WTC11 (cell line): ENCODE results near the gene DRAM2. TPM values are rescaled to one million over a fixed set of nuclear protein-coding genes. Genes with fewer than 3 reads are reported as not detected.

Experiments
- ATAC-seq: fragments of 200-7000 bp; cut with Tn5 transposase; 2 replicates; pipeline ENCODE4 v1.10.0; 2021; ENCODE audit warnings: mild to moderate bottlenecking, moderate library complexity
- CTCF ChIA-PET: fragments of 300-600 bp; sonication (Branson Sonifier 250); formaldehyde crosslinking; loops from one replicate; lab custom pipeline; 2021; ENCODE audit warnings: antibody characterized with exemption; lab: Charles Lee
- POLR2A ChIA-PET: fragments of 350-600 bp; sonication (Branson Sonifier 250); formaldehyde crosslinking; loops from one replicate; lab custom pipeline; 2021; ENCODE audit warnings: antibody characterized with exemption; lab: Charles Lee
- DNase-seq: peaks from one replicate; pipeline ENCODE4 v3.0.0; 2021; ENCODE audit warnings: low spot score
- H3K27ac Mint-ChIP-seq: 2 replicates; pipeline ENCODE4 v1.8.0; 2021; ENCODE audit warnings: mixed read lengths
- H3K27me3 Mint-ChIP-seq: 2 replicates; pipeline ENCODE4 v1.8.0; 2021; ENCODE audit warnings: low read depth, mild to moderate bottlenecking, moderate library complexity, mixed read lengths
- H3K36me3 Mint-ChIP-seq: 2 replicates; pipeline ENCODE4 v1.8.0; 2021; ENCODE audit warnings: mixed read lengths
- H3K4me1 Mint-ChIP-seq: 2 replicates; pipeline ENCODE4 v1.8.0; 2022; ENCODE audit warnings: mixed read lengths
- H3K4me3 Mint-ChIP-seq: 2 replicates; pipeline ENCODE4 v1.8.0; 2021; ENCODE audit warnings: mild to moderate bottlenecking, moderate library complexity, mixed read lengths
- H3K9me3 Mint-ChIP-seq: 2 replicates; pipeline ENCODE4 v1.8.0; 2021; ENCODE audit warnings: mixed read lengths
- ARID4B ChIP-seq: sonication (generic); formaldehyde crosslinking; IDR thresholded peaks from 2 replicates; pipeline ENCODE4 v1.8.0; 2023; ENCODE audit warnings: missing genetic modification reagents, mild to moderate bottlenecking, borderline replicate concordance
- ATF1 ChIP-seq: sonication (generic); formaldehyde crosslinking; IDR thresholded peaks from 2 replicates; pipeline ENCODE4 v1.8.1; 2023; ENCODE audit warnings: mild to moderate bottlenecking, moderate library complexity, missing genetic modification reagents
- CDX4 ChIP-seq: fragments of 250-450 bp; sonication (Bioruptor Pico); IDR thresholded peaks from 2 replicates; pipeline ENCODE4 v1.9.0; 2021; ENCODE audit warnings: moderate library complexity, mild to moderate bottlenecking, inconsistent platforms, borderline replicate concordance
- CREB1 ChIP-seq: sonication (generic); formaldehyde crosslinking; IDR thresholded peaks from 2 replicates; pipeline ENCODE4 v1.8.0; 2023; ENCODE audit warnings: mild to moderate bottlenecking, missing genetic modification reagents
- EMX1 ChIP-seq: fragments of 250-450 bp; sonication (Bioruptor Pico); IDR thresholded peaks from 2 replicates; pipeline ENCODE4 v1.8.0; 2021; ENCODE audit warnings: mild to moderate bottlenecking
- FOXJ3 ChIP-seq: sonication (generic); formaldehyde crosslinking; IDR thresholded peaks from 2 replicates; pipeline ENCODE4 v1.9.0; 2021; ENCODE audit warnings: missing genetic modification reagents, mild to moderate bottlenecking, borderline replicate concordance
- GABPB1 ChIP-seq: sonication (generic); formaldehyde crosslinking; IDR thresholded peaks from 2 replicates; pipeline ENCODE4 v1.8.1; 2023; ENCODE audit warnings: mild to moderate bottlenecking, missing genetic modification reagents
- MLX ChIP-seq: sonication (generic); formaldehyde crosslinking; IDR thresholded peaks from 2 replicates; pipeline ENCODE4 v1.8.1; 2023; ENCODE audit warnings: mild to moderate bottlenecking, missing genetic modification reagents, moderate library complexity
- PREB ChIP-seq: sonication (generic); formaldehyde crosslinking; IDR thresholded peaks from 2 replicates; pipeline ENCODE4 v1.8.1; 2022; ENCODE audit warnings: mild to moderate bottlenecking, missing genetic modification reagents, moderate library complexity, borderline replicate concordance
- ZBTB21 ChIP-seq: sonication (generic); formaldehyde crosslinking; IDR thresholded peaks from 2 replicates; pipeline ENCODE4 v1.8.1; 2023; ENCODE audit warnings: mild to moderate bottlenecking, missing genetic modification reagents, borderline replicate concordance
- ZNF671 ChIP-seq: fragments of 250-450 bp; sonication (Bioruptor Pico); IDR thresholded peaks from 2 replicates; pipeline ENCODE4 v1.8.0; 2021; ENCODE audit warnings: mild to moderate bottlenecking
- total RNA-seq: library from RNA; stranded (reverse); gene quantifications from 3 replicates; pipeline ENCODE4 v1.2.3, GENCODE V29; 2021
- TF ChIP-seq, protein P1 (sequence below): sonication (generic); formaldehyde crosslinking; IDR thresholded peaks from 2 replicates; pipeline ENCODE4 v1.8.1; 2023; ENCODE audit warnings: mild to moderate bottlenecking, missing genetic modification reagents, borderline replicate concordance
- TF ChIP-seq, protein P2 (sequence below): sonication (generic); formaldehyde crosslinking; IDR thresholded peaks from 2 replicates; pipeline ENCODE4 v1.8.0; 2022; ENCODE audit warnings: mild to moderate bottlenecking, missing genetic modification reagents

DRAM2 gene
- total RNA-seq, 1 experiment from 2014 or later = 34.3 TPM

DNA sequence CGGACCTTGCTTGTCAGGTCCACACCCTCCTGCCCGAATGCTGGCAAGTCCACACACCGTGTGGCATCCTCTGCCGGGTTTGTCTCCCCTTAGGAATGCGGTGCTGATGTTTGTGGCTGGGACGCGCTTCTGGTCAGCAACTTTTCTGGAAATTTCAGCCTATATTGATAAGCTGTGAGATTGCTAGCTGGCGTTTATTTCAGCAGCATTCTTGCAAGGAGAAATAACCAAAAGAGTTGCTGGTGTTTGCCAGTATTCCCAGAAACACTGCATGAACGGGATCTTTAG is 731 bp upstream of the DRAM2 start (continued):
- TF ChIP-seq MLX (CRISPR knock-in tag) (no peak), PREB (CRISPR knock-in tag) (no peak), CREB1 (CRISPR knock-in tag) (no peak), ZNF671 (CRISPR knock-in tag) (no peak), CDX4 (CRISPR knock-in tag) (no peak), FOXJ3 (no peak), ATF1 (no peak), ARID4B (CRISPR knock-in tag) (no peak)
- TF ChIP-seq, protein P1, sequence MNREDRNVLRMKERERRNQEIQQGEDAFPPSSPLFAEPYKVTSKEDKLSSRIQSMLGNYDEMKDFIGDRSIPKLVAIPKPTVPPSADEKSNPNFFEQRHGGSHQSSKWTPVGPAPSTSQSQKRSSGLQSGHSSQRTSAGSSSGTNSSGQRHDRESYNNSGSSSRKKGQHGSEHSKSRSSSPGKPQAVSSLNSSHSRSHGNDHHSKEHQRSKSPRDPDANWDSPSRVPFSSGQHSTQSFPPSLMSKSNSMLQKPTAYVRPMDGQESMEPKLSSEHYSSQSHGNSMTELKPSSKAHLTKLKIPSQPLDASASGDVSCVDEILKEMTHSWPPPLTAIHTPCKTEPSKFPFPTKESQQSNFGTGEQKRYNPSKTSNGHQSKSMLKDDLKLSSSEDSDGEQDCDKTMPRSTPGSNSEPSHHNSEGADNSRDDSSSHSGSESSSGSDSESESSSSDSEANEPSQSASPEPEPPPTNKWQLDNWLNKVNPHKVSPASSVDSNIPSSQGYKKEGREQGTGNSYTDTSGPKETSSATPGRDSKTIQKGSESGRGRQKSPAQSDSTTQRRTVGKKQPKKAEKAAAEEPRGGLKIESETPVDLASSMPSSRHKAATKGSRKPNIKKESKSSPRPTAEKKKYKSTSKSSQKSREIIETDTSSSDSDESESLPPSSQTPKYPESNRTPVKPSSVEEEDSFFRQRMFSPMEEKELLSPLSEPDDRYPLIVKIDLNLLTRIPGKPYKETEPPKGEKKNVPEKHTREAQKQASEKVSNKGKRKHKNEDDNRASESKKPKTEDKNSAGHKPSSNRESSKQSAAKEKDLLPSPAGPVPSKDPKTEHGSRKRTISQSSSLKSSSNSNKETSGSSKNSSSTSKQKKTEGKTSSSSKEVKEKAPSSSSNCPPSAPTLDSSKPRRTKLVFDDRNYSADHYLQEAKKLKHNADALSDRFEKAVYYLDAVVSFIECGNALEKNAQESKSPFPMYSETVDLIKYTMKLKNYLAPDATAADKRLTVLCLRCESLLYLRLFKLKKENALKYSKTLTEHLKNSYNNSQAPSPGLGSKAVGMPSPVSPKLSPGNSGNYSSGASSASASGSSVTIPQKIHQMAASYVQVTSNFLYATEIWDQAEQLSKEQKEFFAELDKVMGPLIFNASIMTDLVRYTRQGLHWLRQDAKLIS (CRISPR knock-in tag) = no peak
- TF ChIP-seq, protein P2, sequence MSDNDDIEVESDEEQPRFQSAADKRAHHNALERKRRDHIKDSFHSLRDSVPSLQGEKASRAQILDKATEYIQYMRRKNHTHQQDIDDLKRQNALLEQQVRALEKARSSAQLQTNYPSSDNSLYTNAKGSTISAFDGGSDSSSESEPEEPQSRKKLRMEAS = no peak

DNA sequence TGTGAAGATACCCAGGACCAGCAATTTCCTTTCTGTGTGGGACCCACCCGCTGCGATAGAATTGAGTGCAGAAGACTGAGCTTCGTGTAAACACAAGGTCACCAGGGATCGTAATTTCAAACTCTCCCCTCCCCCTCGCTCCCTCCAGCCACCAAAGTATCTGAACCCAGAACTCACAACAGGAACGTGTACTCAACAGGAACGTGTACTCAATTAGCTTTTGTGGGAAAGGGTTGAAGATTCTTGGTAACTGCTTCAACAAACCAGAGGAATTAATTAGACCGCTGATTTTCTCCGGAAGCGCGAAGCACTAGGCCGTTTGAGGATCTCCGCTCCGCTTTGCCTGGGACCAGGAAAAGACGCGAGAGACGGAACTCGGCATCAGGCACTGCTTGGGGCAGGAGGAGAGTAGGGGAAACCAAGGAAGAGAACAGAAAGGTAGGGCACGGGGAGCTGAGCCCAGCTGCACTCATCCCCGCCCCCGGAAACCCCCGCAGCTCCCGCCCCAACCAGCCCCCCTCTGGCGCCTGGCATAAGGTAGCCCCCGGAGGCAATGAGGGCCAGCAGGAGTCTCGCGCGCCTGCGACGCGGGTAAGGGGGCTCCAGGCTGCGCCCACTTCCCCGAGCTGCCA is 453 bp downstream of the DRAM2 start:
- POLR2A ChIA-PET = interaction anchor here (0.7 to 0.9 kb wide), 2 partner anchors 9 to 13 kb away, joined by 3 read pairs; no protein-coding TSS in a partner anchor
- Mint-ChIP-seq H3K27me3 (no peaks in the 10 kb centered on the region), H3K4me3 (peak overlapping the region; percentile 99), H3K27ac (peak overlapping the region; percentile 100), H3K36me3 (peaks cover 24% of the 10 kb centered on the region), H3K9me3 (no peaks in the 10 kb centered on the region), H3K4me1 (peaks cover 28% of the 10 kb centered on the region)
- ATAC-seq (peak; percentile 69), DNase-seq (peak; percentile 38)
- CTCF ChIA-PET = interaction anchor here (0.8 to 2.2 kb wide), 3 partner anchors 84 to 207 kb away, joined by 3 to 5 read pairs (median 3); no protein-coding TSS in a partner anchor
- no peak for TF ChIP-seq ZBTB21
- 0 out of 2 replicates have a peak, but pooled peaks have one; percentile 37 for TF ChIP-seq EMX1 (CRISPR knock-in tag)
- 0 out of 2 replicates have a peak, but pooled peaks have one; percentile 41 for TF ChIP-seq GABPB1 (CRISPR knock-in tag)
